ENCODE results near the gene ARHGAP29.
"Not testable (repeated sequence)": the region's sequence is repeated elsewhere in the genome, so short reads cannot be mapped to it uniquely, and the experiment has no call there.

ARHGAP29 gene

GRCh38 chr1:94231746-94232145 lies 5.6 kb downstream of the ARHGAP29 start:
- no peak for DNase-seq

GRCh38 chr1:94230920-94231319 lies 6.5 kb downstream of the ARHGAP29 start:
- DNase-seq: no peak

GRCh38 chr1:94228640-94229375 lies 8.6 kb downstream of the ARHGAP29 start:
- no peak for DNase-seq

- DNase-seq: no peak
These were observed 9.8 kb downstream of the ARHGAP29 start for GRCh38 chr1:94227624-94228023.

- no peak for DNase-seq
These were observed 11.5 kb downstream of the ARHGAP29 start for GRCh38 chr1:94225845-94226244.

- DNase-seq: no peak
These were observed 19.1 kb downstream of the ARHGAP29 start for GRCh38 chr1:94218332-94218731.

GRCh38 chr1:94215955-94216354 lies 21.4 kb downstream of the ARHGAP29 start:
- DNase-seq: no peak

- DNase-seq: no peak
These were observed 27.4 kb downstream of the ARHGAP29 start for GRCh38 chr1:94209982-94210381.

- DNase-seq: peak; percentile 38
These were observed 28.0 kb downstream of the ARHGAP29 start for GRCh38 chr1:94209425-94209824.

GRCh38 chr1:94207695-94208094 lies 29.7 kb downstream of the ARHGAP29 start:
- no peak for DNase-seq

GRCh38 chr1:94205639-94206038 lies 31.7 kb downstream of the ARHGAP29 start:
- no peak for DNase-seq

GRCh38 chr1:94202241-94202640 lies 35.1 kb downstream of the ARHGAP29 start:
- DNase-seq: no peak

GRCh38 chr1:94199398-94199797 lies 38.0 kb downstream of the ARHGAP29 start:
- no peak for DNase-seq

GRCh38 chr1:94194079-94194865 lies 43.1 kb downstream of the ARHGAP29 start:
- DNase-seq: no peak

GRCh38 chr1:94193128-94193527 lies 44.3 kb downstream of the ARHGAP29 start:
- DNase-seq: no peak

- DNase-seq: no peak
These were observed 46.2 kb downstream of the ARHGAP29 start for GRCh38 chr1:94191216-94191615.

- DNase-seq: no peak
These were observed 50.4 kb downstream of the ARHGAP29 start for GRCh38 chr1:94186946-94187345.

GRCh38 chr1:94183197-94183815 lies 54.1 kb downstream of the ARHGAP29 start:
- DNase-seq: no peak

- no peak for DNase-seq
These were observed 55.2 kb downstream of the ARHGAP29 start for GRCh38 chr1:94182191-94182590.

GRCh38 chr1:94180650-94181049 lies 56.7 kb downstream of the ARHGAP29 start:
- DNase-seq: peak; percentile 2

- no peak for DNase-seq
These were observed 58.5 kb downstream of the ARHGAP29 start for GRCh38 chr1:94178901-94179300.

- DNase-seq: no peak
These were observed 68.3 kb downstream of the ARHGAP29 start for GRCh38 chr1:94169126-94169525.

- DNase-seq: no peak
These were observed 71.5 kb downstream of the ARHGAP29 start for GRCh38 chr1:94165843-94166242.

- DNase-seq: not testable (repeated sequence)
These were observed 72.5 kb downstream of the ARHGAP29 start for GRCh38 chr1:94164885-94165284.
